Measurements from ENCODE around the gene HPGDS.

HPGDS gene

DNA sequence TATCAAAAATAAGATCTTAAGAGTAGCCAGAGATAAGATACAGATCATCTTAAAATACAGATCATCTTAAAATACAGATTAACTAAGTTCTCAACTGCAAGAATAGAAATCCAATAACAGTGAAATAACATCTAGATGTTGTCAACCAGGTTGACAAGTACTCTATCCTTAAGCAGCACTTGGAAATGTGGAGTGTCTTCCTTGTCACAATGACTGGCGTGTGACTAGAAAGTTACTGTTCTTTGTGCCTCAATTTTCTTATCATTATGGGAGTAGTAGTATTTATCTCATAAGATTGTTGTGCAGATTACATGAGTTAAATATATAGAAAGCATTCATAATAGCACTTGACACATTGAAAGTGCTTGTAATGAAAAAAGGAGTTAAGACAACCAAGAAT lies 25.8 kb upstream of the HPGDS start:
- no peak for DNase-seq (ENCODE audit: low read depth, low spot score)
- no peaks in the 10 kb centered on the region; the same call in 1 of the 2 replicates for H3K9me3 ChIP-seq (ENCODE audit: insufficient read depth, low read length)
- TF ChIP-seq ZNF274 (IDR thresholded peaks at IDR 0.05; ENCODE audit: low read depth, low read length) (no peak), YY1 (IDR thresholded peaks at IDR 0.05; ENCODE audit: insufficient read depth, insufficient read length) (no peak), SUZ12 (IDR thresholded peaks at IDR 0.05; ENCODE audit: extremely low read depth, insufficient read depth, insufficient read length) (no peak)
- H3K4me1 ChIP-seq (ENCODE audit: insufficient read depth, insufficient read length), result no peaks in the 10 kb centered on the region
- no peak overlapping the region for H3K9ac ChIP-seq (ENCODE audit: insufficient read length, low read depth)
- H3K4me3 ChIP-seq (ENCODE audit: insufficient read length, low read depth), result no peak overlapping the region
- no peaks in the 10 kb centered on the region for H3K27me3 ChIP-seq (ENCODE audit: insufficient read depth, insufficient read length)
- no peaks in the 10 kb centered on the region for H3K36me3 ChIP-seq (ENCODE audit: insufficient read depth, insufficient read length, low read length)

GRCh38 chr4:94365304-94365703 lies 22.7 kb upstream of the HPGDS start:
- no peaks in the 10 kb centered on the region for H3K27me3 ChIP-seq (ENCODE audit: insufficient read depth, insufficient read length)
- H3K36me3 ChIP-seq (ENCODE audit: insufficient read depth, insufficient read length, low read length), result no peaks in the 10 kb centered on the region
- TF ChIP-seq SUZ12 (IDR thresholded peaks at IDR 0.05; ENCODE audit: extremely low read depth, insufficient read depth, insufficient read length), result no peak
- TF ChIP-seq ZNF274 (IDR thresholded peaks at IDR 0.05; ENCODE audit: low read depth, low read length), result no peak
- TF ChIP-seq YY1 (IDR thresholded peaks at IDR 0.05; ENCODE audit: insufficient read depth, insufficient read length), result no peak
- no peak overlapping the region for H3K9ac ChIP-seq (ENCODE audit: insufficient read length, low read depth)
- H3K9me3 ChIP-seq (ENCODE audit: insufficient read depth, low read length), result no peaks in the 10 kb centered on the region; the same call in 1 of the 2 replicates
- no peak overlapping the region for H3K4me3 ChIP-seq (ENCODE audit: insufficient read length, low read depth)
- DNase-seq (ENCODE audit: low read depth, low spot score), result no peak
- no peaks in the 10 kb centered on the region for H3K4me1 ChIP-seq (ENCODE audit: insufficient read depth, insufficient read length)

GRCh38 chr4:94364527-94364926 lies 21.9 kb upstream of the HPGDS start:
- no peak overlapping the region for H3K9ac ChIP-seq (ENCODE audit: insufficient read length, low read depth)
- no peak for DNase-seq (ENCODE audit: low read depth, low spot score)
- TF ChIP-seq SUZ12 (IDR thresholded peaks at IDR 0.05; ENCODE audit: extremely low read depth, insufficient read depth, insufficient read length), result no peak

GRCh38 chr4:94363136-94363655 lies 20.6 kb upstream of the HPGDS start:
- no peak for TF ChIP-seq ZNF274 (IDR thresholded peaks at IDR 0.05; ENCODE audit: low read depth, low read length)
- TF ChIP-seq SUZ12 (IDR thresholded peaks at IDR 0.05; ENCODE audit: extremely low read depth, insufficient read depth, insufficient read length), result no peak
- no peak for TF ChIP-seq YY1 (IDR thresholded peaks at IDR 0.05; ENCODE audit: insufficient read depth, insufficient read length)

More at GRCh38 chr4:94364527-94364926, 21.9 kb upstream of the HPGDS start:
- Histone ChIP-seq H3K36me3 (ENCODE audit: insufficient read depth, insufficient read length, low read length) (no peaks in the 10 kb centered on the region), H3K9me3 (ENCODE audit: insufficient read depth, low read length) (no peaks in the 10 kb centered on the region; the same call in 1 of the 2 replicates), H3K4me3 (ENCODE audit: insufficient read length, low read depth) (no peak overlapping the region), H3K27me3 (ENCODE audit: insufficient read depth, insufficient read length) (no peaks in the 10 kb centered on the region), H3K4me1 (ENCODE audit: insufficient read depth, insufficient read length) (no peaks in the 10 kb centered on the region)

DNA sequence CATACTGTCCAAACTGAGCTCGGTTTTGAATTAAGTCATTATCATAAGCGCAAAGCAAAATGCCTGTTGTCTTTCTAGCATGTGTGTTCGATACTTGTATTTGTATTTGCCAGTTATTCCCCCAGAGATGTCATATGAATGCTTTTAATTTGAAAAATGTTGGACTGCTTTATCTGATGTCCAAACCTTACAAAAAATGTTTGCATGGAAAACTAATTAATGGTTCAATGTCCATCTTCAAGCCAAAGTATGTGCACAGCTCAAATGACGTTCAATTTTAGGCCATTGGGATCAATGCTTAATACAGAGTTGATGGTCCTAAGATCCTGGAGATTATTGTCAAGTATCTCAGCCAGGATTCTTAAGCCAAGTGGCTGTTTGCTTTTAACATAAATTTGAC lies 17.2 kb upstream of the HPGDS start:
- TF ChIP-seq YY1 (IDR thresholded peaks at IDR 0.05; ENCODE audit: insufficient read depth, insufficient read length) (no peak), ZNF274 (IDR thresholded peaks at IDR 0.05; ENCODE audit: low read depth, low read length) (no peak), SUZ12 (IDR thresholded peaks at IDR 0.05; ENCODE audit: extremely low read depth, insufficient read depth, insufficient read length) (no peak)
- Histone ChIP-seq H3K9me3 (ENCODE audit: insufficient read depth, low read length) (no peaks in the 10 kb centered on the region), H3K36me3 (ENCODE audit: insufficient read depth, insufficient read length, low read length) (no peaks in the 10 kb centered on the region), H3K4me1 (ENCODE audit: insufficient read depth, insufficient read length) (no peaks in the 10 kb centered on the region), H3K9ac (ENCODE audit: insufficient read length, low read depth) (no peak overlapping the region), H3K4me3 (ENCODE audit: insufficient read length, low read depth) (no peak overlapping the region), H3K27me3 (ENCODE audit: insufficient read depth, insufficient read length) (no peaks in the 10 kb centered on the region)
- no peak for DNase-seq (ENCODE audit: low read depth, low spot score)

More at GRCh38 chr4:94363136-94363655, 20.6 kb upstream of the HPGDS start:
- DNase-seq (ENCODE audit: low read depth, low spot score), result no peak
- Histone ChIP-seq H3K4me3 (ENCODE audit: insufficient read length, low read depth) (no peak overlapping the region), H3K27me3 (ENCODE audit: insufficient read depth, insufficient read length) (no peaks in the 10 kb centered on the region), H3K9me3 (ENCODE audit: insufficient read depth, low read length) (no peaks in the 10 kb centered on the region; the same call in 1 of the 2 replicates), H3K9ac (ENCODE audit: insufficient read length, low read depth) (no peak overlapping the region), H3K36me3 (ENCODE audit: insufficient read depth, insufficient read length, low read length) (no peaks in the 10 kb centered on the region), H3K4me1 (ENCODE audit: insufficient read depth, insufficient read length) (no peaks in the 10 kb centered on the region)

DNA sequence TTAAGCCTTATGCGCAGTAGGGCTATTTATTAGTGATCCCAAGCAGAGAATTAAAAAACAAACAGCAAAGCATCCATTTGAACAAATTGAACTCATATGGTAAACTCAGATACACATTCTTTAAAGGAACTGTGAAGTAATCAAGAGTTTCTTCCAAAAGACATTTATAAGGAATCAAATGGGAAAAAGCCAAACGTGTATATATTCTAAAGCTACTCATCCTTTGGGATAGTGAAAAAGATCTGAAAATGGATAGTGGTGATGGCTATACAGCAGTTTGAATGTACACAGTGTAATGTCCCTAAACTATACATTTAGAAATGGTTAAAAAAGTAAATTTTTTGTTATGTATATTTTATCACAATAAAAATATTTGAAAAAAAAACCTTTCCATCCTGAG lies 16.6 kb upstream of the HPGDS start:
- H3K4me3 ChIP-seq (ENCODE audit: insufficient read length, low read depth), result no peak overlapping the region
- no peak overlapping the region for H3K9ac ChIP-seq (ENCODE audit: insufficient read length, low read depth)
- H3K9me3 ChIP-seq (ENCODE audit: insufficient read depth, low read length), result no peaks in the 10 kb centered on the region
- no peak for DNase-seq (ENCODE audit: low read depth, low spot score)
- H3K36me3 ChIP-seq (ENCODE audit: insufficient read depth, insufficient read length, low read length), result no peaks in the 10 kb centered on the region
- TF ChIP-seq YY1 (IDR thresholded peaks at IDR 0.05; ENCODE audit: insufficient read depth, insufficient read length) (no peak), ZNF274 (IDR thresholded peaks at IDR 0.05; ENCODE audit: low read depth, low read length) (no peak), SUZ12 (IDR thresholded peaks at IDR 0.05; ENCODE audit: extremely low read depth, insufficient read depth, insufficient read length) (no peak)
- H3K27me3 ChIP-seq (ENCODE audit: insufficient read depth, insufficient read length), result no peaks in the 10 kb centered on the region
- H3K4me1 ChIP-seq (ENCODE audit: insufficient read depth, insufficient read length), result no peaks in the 10 kb centered on the region

GRCh38 chr4:94358101-94358500 lies 15.5 kb upstream of the HPGDS start:
- no peak for TF ChIP-seq YY1 (IDR thresholded peaks at IDR 0.05; ENCODE audit: insufficient read depth, insufficient read length)
- no peak for TF ChIP-seq ZNF274 (IDR thresholded peaks at IDR 0.05; ENCODE audit: low read depth, low read length)
- TF ChIP-seq SUZ12 (IDR thresholded peaks at IDR 0.05; ENCODE audit: extremely low read depth, insufficient read depth, insufficient read length), result no peak
- no peaks in the 10 kb centered on the region for H3K27me3 ChIP-seq (ENCODE audit: insufficient read depth, insufficient read length)
- no peak overlapping the region for H3K4me3 ChIP-seq (ENCODE audit: insufficient read length, low read depth)
- H3K9ac ChIP-seq (ENCODE audit: insufficient read length, low read depth), result no peak overlapping the region
- H3K4me1 ChIP-seq (ENCODE audit: insufficient read depth, insufficient read length), result no peaks in the 10 kb centered on the region
- no peaks in the 10 kb centered on the region for H3K36me3 ChIP-seq (ENCODE audit: insufficient read depth, insufficient read length, low read length)
- DNase-seq (ENCODE audit: low read depth, low spot score), result no peak
- no peaks in the 10 kb centered on the region for H3K9me3 ChIP-seq (ENCODE audit: insufficient read depth, low read length)
